GM12878 (cell line): ENCODE data around the gene DIO2. TPM values are rescaled to one million over a fixed set of nuclear protein-coding genes. Genes with fewer than 3 reads are reported as not detected.

Experiments
- BCL3 ChIP-seq: IDR thresholded peaks from 2 replicates; pipeline ENCODE4 v1.6.1; 2011; ENCODE audit warnings: borderline replicate concordance, low read depth, mild to moderate bottlenecking, moderate library complexity, low read length; ENCODE audit not compliant: insufficient read depth, poor library complexity, severe bottlenecking
- BHLHE40 ChIP-seq, 2 experiments: fragments of 450-650 bp in 1 of 2; IDR thresholded peaks; 2 replicates each; pipeline ENCODE4 v1.6.1; 2011 to 2017; ENCODE audit warnings: low read depth in 2 of 2, borderline replicate concordance in 1 of 2, improper control_type of control experiment in 1 of 2, low read length in 1 of 2, mild to moderate bottlenecking in 1 of 2
- HDAC6 ChIP-seq: fragments of 200-600 bp; sonication (generic); IDR thresholded peaks from one replicate; pipeline ENCODE4 v1.8.0; 2017; ENCODE audit warnings: antibody characterized with exemption; ENCODE audit not compliant: unreplicated experiment
- MTA2 ChIP-seq: fragments of 450-650 bp; IDR thresholded peaks from 2 replicates; pipeline ENCODE4 v1.6.1; 2016; ENCODE audit warnings: low read depth, mild to moderate bottlenecking, moderate library complexity
- SMC3 ChIP-seq: IDR thresholded peaks from 2 replicates; pipeline ENCODE4 v1.6.1; 2011; ENCODE audit warnings: low read length, improper control_type of control experiment, borderline replicate concordance
- polyA plus RNA-seq, 11 experiments: library from polyadenylated mRNA; depleted of rRNA in 4 of 11; unstranded in 6 of 11; stranded (reverse) in 5 of 11; fragments of >200 nt; fragmentation: Nextera tagmentation in 4 of 11; fragmentation: Illumina TruSeq in 1 of 11; extraction: Ambion mirVana in 4 of 11; extraction: Trizol in 1 of 11; gene quantifications; 1 replicate in 1 of 11; 2 replicates in 10 of 11; pipeline versions ENCODE4 v1.2.1 to v1.2.3, GENCODE V29; 2011 to 2016; ENCODE audit warnings: inconsistent platforms in 2 of 11, missing spikeins in 2 of 11, low read depth in 1 of 11
- total RNA-seq, 4 experiments: library from RNA; depleted of rRNA in 3 of 4; stranded (reverse); fragments of >200 nt in 3 of 4; fragmentation: Illumina TruSeq in 1 of 4; extraction: Trizol in 1 of 4; gene quantifications; 2 replicates each; pipeline versions ENCODE4 v1.2.1 to v1.2.3, GENCODE V29; 2013 to 2021
- TF ChIP-seq, protein P1 (sequence below): IDR thresholded peaks from 2 replicates; pipeline ENCODE4 v1.6.1; 2012; ENCODE audit warnings: improper control_type of control experiment, low read depth, low read length; ENCODE audit not compliant: insufficient replicate concordance

Gene DIO2
- total and polyA plus RNA-seq, 10 of the 15 experiments (the other 5 are each of a cell fraction or from before 2014, with no cell fraction given), result not detected

- TF ChIP-seq BHLHE40 (IDR thresholded peaks at IDR 0.05; ENCODE audit: borderline replicate concordance in 1 of 2, low read depth in 2 of 2, low read length in 1 of 2) (no peak), HDAC6 (no peak), MTA2 (no peak), BCL3 (no peak), SMC3 (peak; percentile 60; the same call in 1 of the 2 replicates)
- TF ChIP-seq, protein P1, sequence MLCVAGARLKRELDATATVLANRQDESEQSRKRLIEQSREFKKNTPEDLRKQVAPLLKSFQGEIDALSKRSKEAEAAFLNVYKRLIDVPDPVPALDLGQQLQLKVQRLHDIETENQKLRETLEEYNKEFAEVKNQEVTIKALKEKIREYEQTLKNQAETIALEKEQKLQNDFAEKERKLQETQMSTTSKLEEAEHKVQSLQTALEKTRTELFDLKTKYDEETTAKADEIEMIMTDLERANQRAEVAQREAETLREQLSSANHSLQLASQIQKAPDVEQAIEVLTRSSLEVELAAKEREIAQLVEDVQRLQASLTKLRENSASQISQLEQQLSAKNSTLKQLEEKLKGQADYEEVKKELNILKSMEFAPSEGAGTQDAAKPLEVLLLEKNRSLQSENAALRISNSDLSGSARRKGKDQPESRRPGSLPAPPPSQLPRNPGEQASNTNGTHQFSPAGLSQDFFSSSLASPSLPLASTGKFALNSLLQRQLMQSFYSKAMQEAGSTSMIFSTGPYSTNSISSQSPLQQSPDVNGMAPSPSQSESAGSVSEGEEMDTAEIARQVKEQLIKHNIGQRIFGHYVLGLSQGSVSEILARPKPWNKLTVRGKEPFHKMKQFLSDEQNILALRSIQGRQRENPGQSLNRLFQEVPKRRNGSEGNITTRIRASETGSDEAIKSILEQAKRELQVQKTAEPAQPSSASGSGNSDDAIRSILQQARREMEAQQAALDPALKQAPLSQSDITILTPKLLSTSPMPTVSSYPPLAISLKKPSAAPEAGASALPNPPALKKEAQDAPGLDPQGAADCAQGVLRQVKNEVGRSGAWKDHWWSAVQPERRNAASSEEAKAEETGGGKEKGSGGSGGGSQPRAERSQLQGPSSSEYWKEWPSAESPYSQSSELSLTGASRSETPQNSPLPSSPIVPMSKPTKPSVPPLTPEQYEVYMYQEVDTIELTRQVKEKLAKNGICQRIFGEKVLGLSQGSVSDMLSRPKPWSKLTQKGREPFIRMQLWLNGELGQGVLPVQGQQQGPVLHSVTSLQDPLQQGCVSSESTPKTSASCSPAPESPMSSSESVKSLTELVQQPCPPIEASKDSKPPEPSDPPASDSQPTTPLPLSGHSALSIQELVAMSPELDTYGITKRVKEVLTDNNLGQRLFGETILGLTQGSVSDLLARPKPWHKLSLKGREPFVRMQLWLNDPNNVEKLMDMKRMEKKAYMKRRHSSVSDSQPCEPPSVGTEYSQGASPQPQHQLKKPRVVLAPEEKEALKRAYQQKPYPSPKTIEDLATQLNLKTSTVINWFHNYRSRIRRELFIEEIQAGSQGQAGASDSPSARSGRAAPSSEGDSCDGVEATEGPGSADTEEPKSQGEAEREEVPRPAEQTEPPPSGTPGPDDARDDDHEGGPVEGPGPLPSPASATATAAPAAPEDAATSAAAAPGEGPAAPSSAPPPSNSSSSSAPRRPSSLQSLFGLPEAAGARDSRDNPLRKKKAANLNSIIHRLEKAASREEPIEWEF, result no peak
Observed at GRCh38 chr14:80213602-80214001, 2.3 kb upstream of the DIO2 start (continued).
